Germinal center (tissue), 1 donor: Measurements from ENCODE around the gene SOX30.
A peak's percentile ranks its signal among the peaks of the same experiment; 100 is the strongest.
"Not testable (repeated sequence)": the region's sequence is repeated elsewhere in the genome, so short reads cannot be mapped to it uniquely, and the experiment has no call there.

Source experiments
- DNase-seq: peaks from one replicate; pipeline ENCODE4 v3.0.0; 2012; ENCODE audit warnings: mixed read lengths, low spot score

Gene SOX30

DNA sequence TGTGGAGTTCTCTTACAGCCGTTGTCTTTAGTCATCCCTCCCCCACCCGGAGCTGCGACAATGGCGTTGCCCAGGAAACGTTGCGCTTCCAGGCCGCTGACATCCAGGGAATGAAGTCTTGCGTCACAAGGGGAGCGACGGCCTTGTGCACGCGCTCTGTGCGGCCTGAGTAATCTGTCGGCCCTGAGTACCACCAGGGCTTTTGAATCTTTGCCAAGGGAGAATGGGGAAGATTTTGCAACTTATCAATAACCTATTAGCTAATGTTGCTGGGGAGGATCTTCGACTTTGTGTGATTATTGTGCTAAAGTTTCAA is at the start of gene SOX30:
TSS of gene SOX30 (minus strand) at position 62 of the 316 bp plus-strand sequence. CDS start 360 bp downstream, outside the sequence.
- no peak for DNase-seq

DNA sequence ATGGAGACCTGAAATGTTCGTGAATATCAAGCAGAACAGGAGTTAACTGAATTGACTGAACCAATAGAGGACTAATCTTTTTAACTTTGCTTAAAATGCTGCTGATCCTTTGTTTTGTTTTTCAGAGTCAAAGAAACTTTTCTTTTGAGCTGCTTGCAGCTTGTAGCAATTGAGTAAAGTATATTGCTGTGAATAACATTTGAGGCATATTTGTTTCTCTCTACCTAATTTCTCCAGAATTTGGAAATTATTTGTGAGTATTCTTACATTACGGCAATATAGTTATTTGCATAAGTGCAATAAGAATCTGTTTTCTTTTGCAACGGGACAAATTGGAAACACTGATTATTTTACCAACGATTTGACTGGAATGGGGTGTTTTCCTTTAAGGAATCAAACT is 46.4 kb upstream of the SOX30 start:
- not testable (repeated sequence) for DNase-seq

DNA sequence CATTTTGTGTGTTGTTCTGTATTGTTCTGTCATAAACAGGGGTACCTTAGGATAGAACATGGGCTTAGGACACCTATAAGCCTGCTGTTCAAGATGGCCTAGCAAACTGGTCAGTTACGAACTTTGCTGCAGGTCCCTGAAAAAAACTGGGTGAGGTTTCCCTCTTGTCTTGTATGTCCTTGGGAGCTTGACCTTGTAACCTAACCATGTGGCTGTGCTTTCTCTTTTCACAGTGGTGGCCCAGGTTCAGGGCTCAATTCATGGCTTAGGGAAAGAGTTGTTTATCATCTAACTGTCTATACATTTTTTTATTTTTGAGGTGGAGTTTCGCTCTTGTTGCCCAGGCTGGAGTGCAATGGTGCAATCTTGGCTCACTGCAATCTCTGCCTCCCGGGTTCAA is 43.9 kb upstream of the SOX30 start:
- DNase-seq, result not testable (repeated sequence)

DNA sequence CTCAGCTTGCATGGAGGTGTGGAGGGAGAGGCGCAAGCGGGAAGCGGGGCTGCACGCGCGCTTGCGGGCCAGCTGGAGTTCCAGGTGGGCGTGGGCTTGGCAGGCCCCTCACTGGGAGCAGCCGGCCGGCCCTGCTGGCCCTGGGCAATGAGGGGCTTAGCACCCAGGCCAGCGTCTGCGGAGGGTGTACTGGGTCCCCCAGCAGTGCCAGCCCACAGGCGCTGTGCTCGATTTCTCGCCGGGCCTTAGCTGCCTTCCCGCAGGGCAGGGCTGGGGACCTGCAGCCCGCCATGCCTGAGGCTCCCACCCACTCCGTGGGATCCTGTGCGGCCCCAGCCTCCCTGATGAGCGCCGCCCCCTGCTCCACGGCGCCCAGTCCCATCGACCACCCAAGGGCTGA is 41.6 kb upstream of the SOX30 start:
- DNase-seq, result not testable (repeated sequence)

DNA sequence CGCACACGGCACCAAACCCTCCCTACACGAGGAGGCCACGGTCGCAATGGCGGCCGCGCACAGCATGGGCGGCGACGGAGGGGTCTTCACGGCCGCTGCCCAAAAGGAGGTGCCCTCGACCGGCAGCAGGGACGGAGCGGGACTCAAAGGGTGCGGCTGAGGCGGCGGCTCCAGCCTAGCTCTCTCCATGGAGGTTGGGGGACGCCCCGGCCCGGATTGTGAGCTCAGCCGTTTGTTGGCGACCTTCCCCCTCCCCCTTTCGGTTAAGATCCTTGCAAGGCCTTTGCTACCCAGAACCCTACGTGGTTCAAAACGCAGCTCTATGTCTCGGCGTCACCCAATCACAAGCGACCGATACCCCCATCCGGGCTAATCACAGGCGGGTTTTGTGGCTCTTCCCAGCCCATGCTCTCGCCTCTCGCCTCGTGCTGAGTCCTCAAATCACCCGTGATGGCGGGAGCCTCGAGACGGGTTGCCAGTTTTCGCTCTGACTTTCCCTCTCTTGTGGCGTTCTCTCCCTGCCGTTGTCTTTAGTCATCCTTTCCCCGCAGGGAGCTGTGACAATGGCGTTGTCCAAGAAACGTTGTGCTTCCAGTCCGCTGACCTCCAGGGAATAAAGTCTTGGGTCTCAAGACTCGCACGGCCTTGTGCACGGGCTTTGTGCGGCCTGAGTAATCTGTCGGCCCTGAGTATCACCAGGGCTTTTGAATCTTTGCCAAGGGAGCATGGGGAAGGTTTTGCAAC is 38.6 kb upstream of the SOX30 start:
- no peak for DNase-seq

DNA sequence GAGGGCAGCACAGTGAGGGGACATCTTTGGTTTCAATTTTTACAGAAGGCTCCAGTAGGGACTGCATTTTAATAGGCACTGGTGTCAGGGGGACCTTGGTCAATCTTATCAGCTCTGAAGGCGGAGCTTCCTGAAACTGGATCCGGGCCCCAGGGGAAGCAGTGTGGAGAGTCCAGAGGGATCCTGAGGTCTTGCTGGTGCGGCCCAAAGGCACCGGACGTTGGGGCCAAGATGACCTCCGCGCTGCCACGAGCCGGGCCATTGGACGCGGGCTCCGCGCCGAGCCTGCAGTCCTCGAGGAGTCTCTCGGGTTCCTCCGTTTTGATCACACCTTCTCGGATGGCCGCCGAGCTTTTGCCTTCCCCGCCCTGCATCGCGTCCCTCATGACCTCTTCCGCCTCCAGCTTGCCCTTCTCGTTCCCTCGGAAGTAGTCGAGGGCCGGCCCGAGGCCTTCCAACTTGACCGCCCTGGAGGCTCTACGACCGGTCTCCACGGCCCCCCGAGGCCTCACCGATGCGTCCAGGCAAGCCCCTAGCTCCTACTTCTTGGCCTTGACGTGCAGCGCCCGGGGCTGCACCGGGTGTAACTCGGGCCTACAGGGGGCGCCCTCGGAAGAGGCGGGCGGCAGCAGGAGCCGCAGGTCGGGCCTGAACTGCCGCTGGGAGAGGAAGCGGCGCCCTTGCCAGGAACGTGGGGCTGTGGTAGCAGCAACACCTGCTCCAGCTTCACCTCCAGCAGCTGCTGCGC is 37.9 kb upstream of the SOX30 start:
- DNase-seq, result peak; percentile 43

GRCh38 chr5:157687198-157687554 is 34.9 kb upstream of the SOX30 start:
- DNase-seq, result no peak

DNA sequence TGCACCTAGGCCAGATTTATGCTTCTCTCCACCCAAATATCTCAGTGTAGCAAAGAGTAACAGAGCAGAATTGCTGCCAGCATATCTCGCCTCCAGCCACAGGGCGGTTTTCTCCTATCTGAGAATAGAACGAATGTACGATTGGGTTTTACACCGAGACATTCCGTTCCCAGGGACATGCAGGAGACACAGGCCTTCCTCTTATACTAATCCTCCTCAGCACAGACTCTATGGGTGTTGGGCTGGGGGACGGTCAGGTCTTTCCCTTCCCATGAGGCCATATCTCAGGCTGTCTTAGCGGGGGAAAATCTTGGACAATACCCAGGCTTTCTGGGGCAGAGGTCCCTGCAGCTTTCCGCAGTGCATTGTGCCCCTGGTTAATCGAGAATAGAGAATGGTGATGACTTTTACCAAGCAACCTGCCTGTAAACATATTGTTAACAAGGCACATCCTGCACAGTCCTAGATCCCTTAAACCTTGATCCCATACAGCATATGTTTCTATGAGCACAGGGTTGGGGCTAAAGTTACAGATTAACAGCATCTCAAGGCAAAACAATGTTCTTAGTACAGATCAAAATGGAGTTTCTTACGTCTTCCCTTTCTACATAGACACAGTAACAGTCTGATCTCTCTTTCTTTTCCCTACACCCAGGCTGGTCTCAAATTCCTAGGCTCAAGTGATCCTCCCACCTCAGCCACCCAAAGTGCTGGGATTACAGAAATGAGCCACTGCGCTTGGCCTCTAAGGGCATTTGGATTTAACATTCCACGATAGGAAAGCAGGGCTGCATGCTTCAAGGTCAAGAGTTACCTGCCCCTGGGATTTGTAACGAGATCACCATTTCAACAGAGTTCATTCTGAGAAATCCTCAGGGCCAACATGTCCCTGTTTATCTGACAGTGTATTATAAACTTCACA is 34.3 kb upstream of the SOX30 start:
- DNase-seq, result not testable (repeated sequence)

- no peak for DNase-seq
Measured at GRCh38 chr5:157682257-157682656, 30.0 kb upstream of the SOX30 start.

- no peak for DNase-seq
Measured at GRCh38 chr5:157681048-157681447, 28.8 kb upstream of the SOX30 start.

GRCh38 chr5:157680239-157680638 is 28.0 kb upstream of the SOX30 start:
- no peak for DNase-seq

DNA sequence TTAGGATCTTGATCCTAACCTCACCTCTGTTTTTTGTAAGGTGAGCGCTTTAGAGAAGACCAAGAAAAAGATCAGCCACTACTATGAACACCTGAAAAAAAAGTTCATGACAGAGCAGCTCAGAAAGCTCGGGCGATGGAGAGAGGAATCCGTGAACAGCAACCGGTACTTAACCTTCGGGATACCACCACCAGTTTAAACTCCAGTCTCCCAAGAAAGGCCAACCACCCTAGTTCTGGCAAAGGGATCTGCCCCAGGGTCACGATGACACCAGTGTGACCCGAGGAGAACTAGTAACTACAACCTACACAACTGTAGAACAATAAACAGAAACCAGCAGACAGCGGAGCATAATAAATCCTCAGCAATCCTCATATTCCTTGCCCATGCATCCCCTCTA is 27.6 kb upstream of the SOX30 start:
- DNase-seq, result no peak

DNA sequence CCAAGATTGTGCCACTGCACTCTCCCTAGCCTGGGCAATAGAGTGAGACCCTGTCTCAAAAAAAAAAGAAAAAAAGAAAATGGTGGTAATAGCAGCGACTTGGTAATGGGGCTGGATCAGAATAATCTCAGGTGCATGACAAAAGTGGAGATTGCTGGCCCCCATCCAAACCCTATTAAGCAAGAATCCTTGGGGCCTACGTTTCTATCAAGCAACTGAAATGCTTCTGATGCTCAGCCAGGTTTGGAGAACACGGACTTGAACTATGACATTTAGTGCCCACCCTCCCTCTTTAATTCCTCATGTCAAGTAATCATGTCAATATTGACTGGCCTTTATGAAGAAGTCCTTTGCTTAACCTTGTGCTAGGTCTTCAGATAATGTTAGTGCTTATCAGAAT is 25.7 kb upstream of the SOX30 start:
- no peak for DNase-seq

DNA sequence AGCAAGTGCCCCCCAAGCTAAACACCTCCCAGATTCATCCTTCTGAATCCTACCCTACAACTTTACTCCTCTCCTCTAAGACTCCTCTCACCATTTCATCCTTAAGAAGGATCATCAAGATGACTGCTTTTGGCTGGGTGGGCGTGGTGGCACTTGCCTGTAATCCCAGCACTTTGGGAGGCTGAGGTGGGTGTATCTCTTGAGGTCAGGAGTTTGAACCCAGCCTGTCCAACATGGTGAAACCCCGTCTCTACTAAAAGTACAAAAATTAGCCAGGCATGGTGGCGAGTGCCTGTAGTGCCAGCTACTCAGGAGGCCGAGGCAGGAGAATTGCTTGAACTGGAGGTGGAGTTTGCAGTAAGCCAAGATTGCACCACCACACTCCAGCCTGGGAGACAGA is 22.1 kb upstream of the SOX30 start:
- DNase-seq, result not testable (repeated sequence)

GRCh38 chr5:157672976-157673375 is 20.7 kb upstream of the SOX30 start:
- no peak for DNase-seq

- no peak for DNase-seq
Measured at GRCh38 chr5:157671592-157672330, 19.5 kb upstream of the SOX30 start.

- DNase-seq, result peak; percentile 34
Measured at GRCh38 chr5:157670662-157671591, 18.7 kb upstream of the SOX30 start, which contains the start of gene C5orf52. TSS of gene C5orf52 (plus strand) at chr5:157671533. CDS start at chr5:157671615, 82 bp downstream.

- DNase-seq, result no peak
Measured at GRCh38 chr5:157669701-157670097, 17.5 kb upstream of the SOX30 start.

- DNase-seq, result no peak
Measured at GRCh38 chr5:157668356-157668755, 16.1 kb upstream of the SOX30 start.

DNA sequence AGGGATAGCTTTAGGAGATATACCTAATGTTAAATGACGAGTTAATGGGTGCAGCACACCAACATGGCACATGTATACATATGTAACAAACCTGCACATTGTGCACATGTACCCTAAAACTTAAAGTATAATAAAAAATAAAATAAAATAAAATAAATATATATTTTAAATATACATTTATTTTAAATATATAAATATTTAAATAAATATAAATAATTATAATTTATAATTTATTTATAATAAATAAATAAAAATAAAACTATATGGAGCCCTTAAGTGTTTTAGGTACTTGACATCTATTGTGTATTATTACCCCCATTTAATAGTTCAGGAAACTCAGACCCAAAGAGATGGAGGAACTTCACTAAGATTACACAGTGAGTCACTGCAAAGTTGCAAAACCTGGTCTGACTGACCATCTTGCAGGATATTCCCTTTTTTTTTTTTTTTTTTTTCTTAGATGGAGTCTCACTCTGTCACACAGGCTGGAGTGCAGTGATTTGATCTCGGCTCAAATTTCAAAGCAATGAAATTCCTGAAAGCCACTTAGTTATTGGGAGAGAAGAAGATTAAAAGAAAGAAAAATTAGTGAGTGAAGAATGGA is 13.3 kb upstream of the SOX30 start:
- no peak for DNase-seq
